AG04450 (cell line): ENCODE data around the gene ALKBH5. TPM values are rescaled to one million over a fixed set of nuclear protein-coding genes. Genes with fewer than 3 reads are reported as not detected.

Source experiments
- CTCF ChIA-PET: fragments of 300-600, 350-600 bp; formaldehyde crosslinking; extraction: SDS; loops from one replicate; lab custom pipeline; 2022; ENCODE audit warnings: antibody characterized with exemption, inconsistent platforms; lab: Charles Lee
- POLR2A ChIA-PET: fragments of 350-600 bp; formaldehyde crosslinking; extraction: SDS; loops from one replicate; lab custom pipeline; 2021; ENCODE audit warnings: antibody characterized with exemption, inconsistent platforms; lab: Yijun Ruan, JAX
- DNase-seq: peaks from one replicate; pipeline ENCODE4 v3.0.0-alpha.2; 2011; ENCODE audit warnings: low read depth, low spot score
- H3K27ac ChIP-seq: one replicate; pipeline ENCODE4 v1.5.1; 2012; ENCODE audit warnings: low read depth, low read length, control low read depth
- H3K27me3 ChIP-seq: one replicate; pipeline ENCODE4 v1.6.0; 2012; ENCODE audit warnings: low read length; ENCODE audit not compliant: control insufficient read depth, insufficient read depth
- H3K4me3 ChIP-seq: 2 replicates; pipeline ENCODE4 v1.5.1; 2011; ENCODE audit warnings: mild to moderate bottlenecking, low read depth, low read length, control low read depth
- H3K9me3 ChIP-seq: 2 replicates; pipeline ENCODE4 v1.5.1; 2012; ENCODE audit warnings: low read length; ENCODE audit not compliant: control insufficient read depth, insufficient read depth
- CTCF ChIP-seq: IDR thresholded peaks from 2 replicates; pipeline ENCODE4 v1.5.1; 2011; ENCODE audit warnings: low read depth, low read length, control low read depth, inconsistent platforms
- polyA plus RNA-seq: library from polyadenylated mRNA; depleted of rRNA; stranded (reverse); fragments of >200 nt; gene quantifications from 2 replicates; pipeline ENCODE4 v1.2.3, GENCODE V29; 2011

Gene ALKBH5
- polyA plus RNA-seq, 1 experiment = 59.9 TPM

DNA sequence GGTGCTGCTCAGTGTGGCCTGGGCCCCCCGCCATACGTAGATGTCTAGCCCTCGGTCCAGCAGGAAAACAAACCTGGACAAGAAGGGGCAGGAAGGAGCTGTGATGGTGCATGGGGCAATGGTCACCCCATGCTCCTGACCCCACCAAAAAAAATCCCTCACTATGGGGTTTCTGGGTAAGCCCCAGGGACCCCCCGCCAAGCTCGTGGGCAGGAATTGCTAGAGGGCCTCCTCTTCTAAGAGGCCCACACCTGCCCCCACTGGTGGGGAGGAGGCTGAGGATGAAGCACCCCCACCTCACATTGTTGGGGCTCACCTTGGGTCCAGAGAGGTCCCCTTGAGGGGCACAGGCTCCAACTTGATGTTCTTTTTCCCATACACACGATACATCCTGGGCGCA is 65.2 kb downstream of the ALKBH5 start:
- peak overlapping the region; percentile 21 for H3K27ac ChIP-seq
- DNase-seq = no peak
- no peak for TF ChIP-seq CTCF
- no peak overlapping the region for H3K4me3 ChIP-seq
- no peaks in the 10 kb centered on the region; the same call in 1 of the 2 replicates for H3K9me3 ChIP-seq
- no peaks in the 10 kb centered on the region for H3K27me3 ChIP-seq
- ChIA-PET POLR2A (no interaction called here), CTCF (interaction anchor here (0.9 to 1.5 kb wide), 5 partner anchors 8 to 377 kb away, joined by 3 to 5 read pairs (median 5); no protein-coding TSS in a partner anchor)

DNA sequence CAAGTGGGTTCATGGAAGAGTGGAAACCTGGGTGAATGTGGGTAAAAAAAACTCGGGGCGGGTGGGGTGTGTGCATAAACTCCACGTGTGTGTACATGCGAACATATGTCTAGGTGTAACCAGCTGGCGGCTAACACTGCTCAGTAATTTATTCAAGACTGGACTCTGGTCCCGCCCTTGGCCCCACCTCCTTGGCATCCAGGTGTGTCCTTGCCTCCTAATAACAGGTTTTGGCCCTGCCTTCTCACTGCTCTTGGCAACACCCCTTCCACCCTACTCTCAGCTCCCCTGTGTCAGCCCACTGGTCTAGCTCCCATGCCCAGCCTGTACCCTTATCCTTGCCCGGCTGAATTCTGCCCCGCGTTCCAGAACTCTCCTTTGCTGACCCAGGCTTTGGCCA is 66.6 kb downstream of the ALKBH5 start:
- Histone ChIP-seq H3K27ac (no peak overlapping the region), H3K9me3 (no peaks in the 10 kb centered on the region; the same call in 1 of the 2 replicates), H3K27me3 (no peaks in the 10 kb centered on the region), H3K4me3 (no peak overlapping the region)
- ChIA-PET CTCF (no interaction called here), POLR2A (no interaction called here)
- no peak for DNase-seq
- TF ChIP-seq CTCF = no peak

GRCh38 chr17:18250708-18251107 is 67.1 kb downstream of the ALKBH5 start:
- no peak overlapping the region for H3K4me3 ChIP-seq
- no peak for DNase-seq
- no peaks in the 10 kb centered on the region; the same call in 1 of the 2 replicates for H3K9me3 ChIP-seq
- TF ChIP-seq CTCF = no peak
- POLR2A ChIA-PET = no interaction called here
- CTCF ChIA-PET = no interaction called here
- no peak overlapping the region for H3K27ac ChIP-seq
- no peaks in the 10 kb centered on the region for H3K27me3 ChIP-seq

GRCh38 chr17:18251204-18251603 is 67.6 kb downstream of the ALKBH5 start:
- ChIA-PET POLR2A (no interaction called here), CTCF (no interaction called here)
- H3K4me3 ChIP-seq = no peak overlapping the region
- H3K9me3 ChIP-seq = no peaks in the 10 kb centered on the region; the same call in 1 of the 2 replicates
- no peak for TF ChIP-seq CTCF
- H3K27me3 ChIP-seq = no peaks in the 10 kb centered on the region
- DNase-seq = no peak
- no peak overlapping the region for H3K27ac ChIP-seq

GRCh38 chr17:18252160-18252559 is 68.5 kb downstream of the ALKBH5 start:
- no peaks in the 10 kb centered on the region for H3K27me3 ChIP-seq
- TF ChIP-seq CTCF = no peak
- no peak overlapping the region for H3K27ac ChIP-seq
- no peaks in the 10 kb centered on the region; the same call in 1 of the 2 replicates for H3K9me3 ChIP-seq
- ChIA-PET POLR2A (no interaction called here), CTCF (no interaction called here)
- no peak for DNase-seq
- H3K4me3 ChIP-seq = no peak overlapping the region
